ENCODE results near the gene CYB561D1.
"Not testable (repeated sequence)": the region's sequence is repeated elsewhere in the genome, so short reads cannot be mapped to it uniquely, and the experiment has no call there.

CYB561D1 gene

GRCh38 chr1:109466452-109467300 is 27.2 kb upstream of the CYB561D1 start, which contains the start of gene SYPL2:
SYPL2 (plus strand) TSS chr1:109466546; CDS start chr1:109466844, 298 bp downstream.
- TF ChIP-seq, protein P1, sequence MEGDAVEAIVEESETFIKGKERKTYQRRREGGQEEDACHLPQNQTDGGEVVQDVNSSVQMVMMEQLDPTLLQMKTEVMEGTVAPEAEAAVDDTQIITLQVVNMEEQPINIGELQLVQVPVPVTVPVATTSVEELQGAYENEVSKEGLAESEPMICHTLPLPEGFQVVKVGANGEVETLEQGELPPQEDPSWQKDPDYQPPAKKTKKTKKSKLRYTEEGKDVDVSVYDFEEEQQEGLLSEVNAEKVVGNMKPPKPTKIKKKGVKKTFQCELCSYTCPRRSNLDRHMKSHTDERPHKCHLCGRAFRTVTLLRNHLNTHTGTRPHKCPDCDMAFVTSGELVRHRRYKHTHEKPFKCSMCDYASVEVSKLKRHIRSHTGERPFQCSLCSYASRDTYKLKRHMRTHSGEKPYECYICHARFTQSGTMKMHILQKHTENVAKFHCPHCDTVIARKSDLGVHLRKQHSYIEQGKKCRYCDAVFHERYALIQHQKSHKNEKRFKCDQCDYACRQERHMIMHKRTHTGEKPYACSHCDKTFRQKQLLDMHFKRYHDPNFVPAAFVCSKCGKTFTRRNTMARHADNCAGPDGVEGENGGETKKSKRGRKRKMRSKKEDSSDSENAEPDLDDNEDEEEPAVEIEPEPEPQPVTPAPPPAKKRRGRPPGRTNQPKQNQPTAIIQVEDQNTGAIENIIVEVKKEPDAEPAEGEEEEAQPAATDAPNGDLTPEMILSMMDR (IDR thresholded peaks at IDR 0.05; ENCODE audit: insufficient read depth, missing control alignments) = no peak
- no peak for FAIRE-seq
- no peak for DNase-seq (ENCODE audit: insufficient read length, low spot score)

GRCh38 chr1:109467301-109467777 is 26.6 kb upstream of the CYB561D1 start:
- no peak for DNase-seq (ENCODE audit: insufficient read length, low spot score)
- TF ChIP-seq, protein P1 (IDR thresholded peaks at IDR 0.05; ENCODE audit: insufficient read depth, missing control alignments) = no peak
- no peak for FAIRE-seq

DNA sequence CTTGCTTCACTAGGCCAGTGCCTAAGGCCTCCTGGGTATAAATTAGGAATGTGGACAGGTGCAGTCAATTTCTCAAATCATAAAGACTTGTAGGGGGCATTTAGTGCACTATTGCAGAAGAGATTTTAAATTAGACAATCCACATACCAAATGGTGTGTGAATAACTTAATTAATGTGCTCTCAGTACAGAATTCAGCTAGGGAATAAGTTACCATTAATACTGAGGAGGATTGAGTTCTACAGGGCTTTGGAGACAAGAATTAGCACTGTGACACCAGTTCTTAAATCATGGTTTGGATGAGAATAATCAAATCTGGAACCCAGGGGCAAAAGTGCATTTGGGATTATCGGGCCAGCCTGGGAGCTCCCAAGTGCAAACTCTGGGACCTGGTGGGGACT is 25.8 kb upstream of the CYB561D1 start:
- no peak for DNase-seq (ENCODE audit: insufficient read length, low spot score)
- no peak for FAIRE-seq
- TF ChIP-seq, protein P1 (IDR thresholded peaks at IDR 0.05; ENCODE audit: insufficient read depth, missing control alignments) = no peak

DNA sequence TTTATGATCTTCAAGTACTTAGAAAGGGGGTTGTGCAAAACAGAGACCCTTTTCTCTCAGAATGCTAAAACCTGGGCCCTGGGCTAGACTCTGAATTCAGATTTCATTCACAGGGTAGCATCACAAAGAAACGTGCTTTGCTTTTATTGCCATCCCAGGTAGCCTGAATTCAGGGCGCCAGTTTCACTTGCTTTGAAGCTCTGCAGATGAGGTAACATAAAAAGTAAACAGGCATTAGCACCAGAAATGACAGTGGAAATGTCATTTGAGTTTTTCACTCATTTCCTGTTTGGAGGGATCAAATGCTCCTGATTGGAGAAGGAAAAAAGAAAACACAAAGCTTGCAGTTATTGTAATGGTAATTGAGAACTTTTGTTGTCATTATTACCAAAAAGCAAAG is 25.0 kb upstream of the CYB561D1 start:
- TF ChIP-seq, protein P1 (IDR thresholded peaks at IDR 0.05; ENCODE audit: insufficient read depth, missing control alignments) = no peak
- FAIRE-seq (no peak), DNase-seq (ENCODE audit: insufficient read length, low spot score) (no peak)

GRCh38 chr1:109470245-109470644 is 23.6 kb upstream of the CYB561D1 start:
- TF ChIP-seq, protein P1 (IDR thresholded peaks at IDR 0.05; ENCODE audit: insufficient read depth, missing control alignments) = no peak
- FAIRE-seq = no peak
- no peak for DNase-seq (ENCODE audit: insufficient read length, low spot score)

GRCh38 chr1:109472779-109473178 is 21.1 kb upstream of the CYB561D1 start:
- TF ChIP-seq, protein P1 (IDR thresholded peaks at IDR 0.05; ENCODE audit: insufficient read depth, missing control alignments) = no peak
- no peak for DNase-seq (ENCODE audit: insufficient read length, low spot score)
- FAIRE-seq = no peak

- DNase-seq (ENCODE audit: insufficient read length, low spot score); FAIRE-seq: not testable (repeated sequence)
These were observed 20.4 kb upstream of the CYB561D1 start for GRCh38 chr1:109473284-109474057.

Data from D721Med (cell line).